SK-N-MC (cell line): ENCODE results near the gene CCDC87.

Experiments used
- DNase-seq: peaks from one replicate; pipeline ENCODE4 v3.0.0-alpha.2; 2011; ENCODE audit warnings: low read depth, low spot score
- H3K27ac ChIP-seq: fragments of 200-600 bp; sonication (generic); 2 replicates; pipeline ENCODE4 v1.5.1; 2016; ENCODE audit warnings: mixed run types
- H3K36me3 ChIP-seq: fragments of 200-600 bp; sonication (generic); 2 replicates; pipeline ENCODE4 v1.6.1; 2017; ENCODE audit warnings: antibody characterized with exemption, low read length, mixed read lengths; ENCODE audit not compliant: insufficient read depth
- H3K4me3 ChIP-seq: fragments of 200-600 bp; sonication (generic); 2 replicates; pipeline ENCODE4 v1.5.1; 2016
- H3K9ac ChIP-seq: fragments of 200-600 bp; sonication (generic); 2 replicates; pipeline ENCODE4 v1.8.0; 2017; ENCODE audit warnings: mixed run types, mixed read lengths; ENCODE audit not compliant: insufficient read length
- H3K9me3 ChIP-seq: fragments of 200-600 bp; sonication (generic); 2 replicates; pipeline ENCODE4 v1.6.1; 2017; ENCODE audit warnings: low read depth, mild to moderate bottlenecking, antibody characterized with exemption, low read length, moderate library complexity, mixed read lengths
- EZH2 ChIP-seq: fragments of 200-600 bp; sonication (generic); IDR thresholded peaks from one replicate; pipeline ENCODE4 v1.6.1; 2017; ENCODE audit warnings: antibody characterized with exemption
- FOXP2 ChIP-seq: optimal IDR thresholded peaks from 2 replicates; pipeline ENCODE3; 2011; ENCODE audit warnings: mild to moderate bottlenecking, moderate library complexity; ENCODE audit not compliant: insufficient read depth; ENCODE audit errors: extremely low read length, control extremely low read depth
- POLR2AphosphoS5 ChIP-seq: IDR thresholded peaks from 2 replicates; pipeline ENCODE4 v1.6.1; 2012; ENCODE audit warnings: mild to moderate bottlenecking, low read depth, low read length, borderline replicate concordance

The CCDC87 gene

DNA sequence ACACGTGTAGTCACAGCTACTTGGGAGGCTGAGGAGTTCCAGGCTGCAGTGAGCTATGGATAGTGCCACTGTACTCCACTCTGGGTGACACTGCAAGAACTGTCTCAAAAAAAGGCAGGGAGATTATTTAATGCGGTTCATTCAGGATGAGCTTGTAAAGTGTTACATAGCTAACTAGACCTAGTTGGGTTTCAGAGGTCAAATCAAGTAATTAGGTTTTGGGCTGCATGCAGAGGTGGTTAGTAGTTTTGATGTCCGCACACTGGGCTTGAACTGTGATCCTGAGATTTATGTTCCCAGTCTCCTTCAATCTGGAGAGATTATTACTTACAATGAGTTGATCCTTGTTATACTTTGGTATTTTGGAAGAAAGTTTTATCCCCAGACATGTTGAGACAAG is 43.5 kb upstream of the CCDC87 start:
- H3K4me3 ChIP-seq = no peak overlapping the region
- no peaks in the 10 kb centered on the region for H3K9me3 ChIP-seq
- H3K36me3 ChIP-seq = peaks cover 56% of the 10 kb centered on the region
- peak overlapping the region; percentile 93 for H3K27ac ChIP-seq
- DNase-seq = no peak
- H3K9ac ChIP-seq = no peak overlapping the region
- TF ChIP-seq FOXP2 (no peak), POLR2AphosphoS5 (no peak), EZH2 (no peak)

DNA sequence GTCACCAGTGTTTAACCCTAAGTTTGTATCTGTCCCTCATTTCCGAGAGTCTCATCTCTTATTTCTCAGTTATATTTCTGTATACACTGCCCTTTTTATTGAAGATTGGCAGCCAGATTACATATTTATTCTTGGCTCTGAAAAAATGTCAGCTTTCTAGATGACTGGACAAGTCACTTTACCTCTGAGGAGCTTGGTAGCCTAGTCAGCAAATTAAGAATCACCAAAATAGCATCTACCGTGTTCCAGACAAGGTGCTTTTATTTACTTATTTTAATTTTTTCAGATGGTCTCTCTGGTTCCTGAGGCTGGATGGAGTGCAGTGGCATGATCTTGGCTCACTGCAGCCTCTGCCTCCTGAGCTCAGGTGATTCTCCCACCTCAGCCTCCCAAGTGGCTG is 40.1 kb upstream of the CCDC87 start:
- no peak overlapping the region for H3K9ac ChIP-seq
- DNase-seq = no peak
- TF ChIP-seq EZH2 (no peak), FOXP2 (no peak), POLR2AphosphoS5 (no peak)
- H3K4me3 ChIP-seq = no peak overlapping the region
- no peak overlapping the region for H3K27ac ChIP-seq
- peaks cover 58% of the 10 kb centered on the region for H3K36me3 ChIP-seq
- H3K9me3 ChIP-seq = no peaks in the 10 kb centered on the region

DNA sequence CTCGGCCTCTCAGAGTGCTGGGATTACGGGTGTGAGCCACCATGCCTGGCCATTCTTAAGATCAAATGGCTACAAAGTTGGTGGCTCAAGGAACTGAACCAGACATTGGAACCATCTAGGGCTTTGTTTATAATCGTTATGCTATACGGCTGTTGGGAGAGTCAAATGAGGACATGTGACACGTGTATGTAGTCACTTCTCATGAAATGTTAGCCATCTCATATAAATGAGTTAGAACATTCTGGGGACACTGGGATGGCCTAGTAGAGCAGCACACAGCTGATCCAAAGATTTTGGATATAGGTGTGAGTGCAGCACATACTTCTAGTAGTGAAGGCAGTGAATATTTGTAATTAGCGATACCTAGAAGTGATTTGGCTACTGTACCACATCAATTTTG is 39.0 kb upstream of the CCDC87 start:
- H3K4me3 ChIP-seq = no peak overlapping the region
- H3K36me3 ChIP-seq = peaks cover 69% of the 10 kb centered on the region
- TF ChIP-seq POLR2AphosphoS5 (no peak), EZH2 (no peak), FOXP2 (no peak)

DNA sequence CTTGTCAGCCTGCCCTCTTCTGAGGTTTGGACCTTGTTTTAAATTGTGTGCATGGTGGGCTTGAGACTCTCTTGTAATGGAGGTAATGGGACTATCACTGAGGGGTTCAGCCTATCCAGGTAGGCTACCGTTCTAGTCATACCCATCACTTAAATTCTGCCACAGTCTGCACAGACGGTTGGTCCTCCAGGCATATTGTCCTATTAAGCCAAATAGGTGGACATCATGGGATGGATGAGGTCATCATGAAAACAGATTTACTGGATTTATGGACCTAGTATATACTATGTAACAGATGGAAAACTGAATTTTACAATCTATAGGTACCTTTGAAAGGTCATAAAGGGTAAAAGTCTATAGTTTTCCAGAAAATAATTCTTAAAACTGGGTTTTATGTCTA is 36.5 kb upstream of the CCDC87 start:
- DNase-seq = no peak

More for the DNA sequence above, 39.0 kb upstream of the CCDC87 start:
- Histone ChIP-seq H3K9me3 (no peaks in the 10 kb centered on the region), H3K27ac (no peak overlapping the region), H3K9ac (no peak overlapping the region)
- DNase-seq = no peak

DNA sequence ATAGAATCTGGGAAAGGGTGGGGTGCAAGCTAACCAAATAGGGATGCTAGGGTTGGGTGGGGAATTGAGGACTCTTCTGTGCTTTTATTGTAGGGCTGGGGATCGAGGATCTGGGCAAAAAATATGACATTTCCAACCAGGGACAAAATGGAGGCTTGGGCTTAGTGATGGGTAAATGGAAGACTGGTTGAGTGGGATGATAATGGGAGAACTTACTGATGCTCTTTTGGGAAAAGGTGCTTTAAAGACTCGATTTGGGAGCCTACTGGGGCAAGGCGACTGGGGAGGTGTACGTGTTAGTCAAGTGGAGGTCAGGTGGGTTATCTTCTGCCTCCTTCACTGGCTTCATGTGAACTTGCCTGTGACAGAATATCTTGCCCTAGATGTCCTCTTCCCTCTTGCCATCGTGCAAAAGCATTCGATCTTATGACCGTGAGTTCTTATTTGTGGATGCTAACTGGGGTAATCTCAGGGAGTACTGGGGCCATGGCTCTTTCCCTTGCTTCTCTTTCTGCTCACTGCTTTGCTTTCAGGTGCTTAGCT is 35.3 kb upstream of the CCDC87 start:
- Histone ChIP-seq H3K4me3 (no peak overlapping the region), H3K27ac (no peak overlapping the region), H3K9ac (no peak overlapping the region), H3K36me3 (peaks cover 91% of the 10 kb centered on the region), H3K9me3 (no peaks in the 10 kb centered on the region)
- no peak for TF ChIP-seq POLR2AphosphoS5
- TF ChIP-seq FOXP2 = no peak
- no peak for TF ChIP-seq EZH2
- no peak for DNase-seq

More for the DNA sequence above, 36.5 kb upstream of the CCDC87 start:
- TF ChIP-seq POLR2AphosphoS5 = no peak
- TF ChIP-seq FOXP2 = no peak
- TF ChIP-seq EZH2 = no peak
- no peak overlapping the region for H3K4me3 ChIP-seq
- H3K27ac ChIP-seq = no peak overlapping the region
- H3K9me3 ChIP-seq = no peaks in the 10 kb centered on the region
- peaks cover 86% of the 10 kb centered on the region for H3K36me3 ChIP-seq
- H3K9ac ChIP-seq = no peak overlapping the region

DNA sequence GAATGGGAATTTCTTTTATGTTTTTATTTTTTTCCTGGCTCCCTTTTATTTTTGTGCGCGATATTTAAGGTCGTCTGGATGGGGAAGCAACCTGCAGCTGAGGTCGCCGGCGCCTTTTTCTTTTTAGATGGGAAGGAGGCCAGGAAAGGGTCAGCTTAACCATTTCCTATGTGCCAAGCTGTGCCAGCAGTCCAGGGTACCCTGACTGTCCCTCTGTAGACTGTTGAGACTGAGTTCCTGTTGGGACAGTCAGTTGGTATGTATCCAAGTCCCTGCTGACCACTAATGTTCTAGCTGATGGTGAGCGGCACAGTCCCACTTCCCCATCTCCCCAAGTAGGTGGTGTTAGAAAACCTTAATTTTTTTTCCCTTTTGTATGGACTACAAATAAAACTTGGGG is 34.1 kb upstream of the CCDC87 start:
- H3K4me3 ChIP-seq = no peak overlapping the region
- H3K27ac ChIP-seq = no peak overlapping the region
- DNase-seq = no peak
- H3K36me3 ChIP-seq = peaks cover 90% of the 10 kb centered on the region
- H3K9ac ChIP-seq = no peak overlapping the region
- H3K9me3 ChIP-seq = no peaks in the 10 kb centered on the region
- TF ChIP-seq POLR2AphosphoS5 = no peak
- TF ChIP-seq FOXP2 = no peak

DNA sequence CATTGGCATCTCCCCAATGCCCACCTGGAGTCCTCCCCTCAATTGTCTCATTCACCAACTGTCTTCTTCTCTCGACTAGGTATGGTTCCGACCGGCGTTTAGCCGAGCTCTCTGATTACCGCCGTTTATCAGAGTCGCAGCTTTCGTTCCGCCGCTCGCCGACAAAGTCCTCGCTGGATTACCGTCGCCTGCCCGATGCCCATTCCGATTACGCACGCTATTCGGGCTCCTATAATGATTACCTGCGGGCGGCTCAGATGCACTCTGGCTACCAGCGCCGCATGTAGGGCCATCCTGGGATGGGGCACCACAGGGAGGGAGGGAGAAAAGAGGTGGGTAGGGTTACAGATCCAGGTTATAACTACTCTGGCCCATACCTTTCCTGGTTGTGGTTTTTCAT is 33.5 kb upstream of the CCDC87 start:
- Histone ChIP-seq H3K9me3 (no peaks in the 10 kb centered on the region), H3K4me3 (no peak overlapping the region), H3K36me3 (peaks cover 91% of the 10 kb centered on the region), H3K27ac (no peak overlapping the region), H3K9ac (no peak overlapping the region)
- DNase-seq = no peak
- no peak for TF ChIP-seq EZH2
- no peak for TF ChIP-seq FOXP2
- no peak for TF ChIP-seq POLR2AphosphoS5

DNA sequence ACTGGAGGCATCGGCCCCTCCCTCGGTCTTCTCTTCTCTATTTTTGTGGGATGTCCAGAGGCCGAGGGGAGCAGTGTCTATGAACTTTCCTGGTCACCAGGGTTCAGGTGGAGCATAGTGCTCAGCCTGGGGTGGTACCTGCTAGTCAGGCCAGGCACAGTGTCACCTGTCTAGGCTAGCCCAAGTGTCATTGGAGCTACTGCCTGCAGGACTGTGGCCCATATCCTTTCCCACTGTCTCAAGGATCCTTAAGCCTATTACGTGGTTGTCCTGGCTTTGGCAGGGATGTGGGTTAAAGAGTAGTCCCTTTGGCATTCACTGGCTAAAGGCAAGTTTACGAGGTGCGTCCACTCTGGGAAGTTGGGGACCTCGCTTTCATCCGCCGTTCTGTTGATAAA is 32.9 kb upstream of the CCDC87 start:
- no peaks in the 10 kb centered on the region for H3K9me3 ChIP-seq
- H3K27ac ChIP-seq = no peak overlapping the region
- peaks cover 96% of the 10 kb centered on the region for H3K36me3 ChIP-seq
- H3K4me3 ChIP-seq = no peak overlapping the region
- DNase-seq = no peak
- H3K9ac ChIP-seq = no peak overlapping the region
- no peak for TF ChIP-seq POLR2AphosphoS5
- TF ChIP-seq EZH2 = no peak
- no peak for TF ChIP-seq FOXP2
